AG10803 (cell line): ENCODE measurements around the gene IL17RE.
A peak's percentile ranks its signal among the peaks of the same experiment; 100 is the strongest.

ENCODE experiments used
- DNase-seq: peaks from one replicate; pipeline ENCODE4 v3.0.0; 2010; ENCODE audit warnings: low read depth
- H3K4me3 ChIP-seq: 2 replicates; pipeline ENCODE4 v1.5.1; 2011; ENCODE audit warnings: mild to moderate bottlenecking, low read length, control low read depth
- CTCF ChIP-seq: conservative IDR thresholded peaks from 2 replicates; pipeline ENCODE4 v1.5.1; 2011; ENCODE audit warnings: mild to moderate bottlenecking, low read length, control low read depth, inconsistent platforms

The IL17RE gene

GRCh38 chr3:9884555-9885165, 18.0 kb upstream of the IL17RE start:
- H3K4me3 ChIP-seq: no peak overlapping the region
- peak; percentile 77 for DNase-seq
- peak; percentile 10 for TF ChIP-seq CTCF

GRCh38 chr3:9886328-9886727, 16.3 kb upstream of the IL17RE start:
- no peak overlapping the region for H3K4me3 ChIP-seq
- no peak for DNase-seq
- TF ChIP-seq CTCF: no peak

- DNase-seq: no peak
- no peak overlapping the region for H3K4me3 ChIP-seq
- TF ChIP-seq CTCF: no peak
These were observed 15.2 kb upstream of the IL17RE start for GRCh38 chr3:9887480-9887879.

GRCh38 chr3:9888540-9888939, 14.1 kb upstream of the IL17RE start:
- DNase-seq: no peak

GRCh38 chr3:9889405-9889804, 13.2 kb upstream of the IL17RE start:
- no peak for TF ChIP-seq CTCF
- DNase-seq: no peak
- H3K4me3 ChIP-seq: no peak overlapping the region

More at GRCh38 chr3:9888540-9888939, 14.1 kb upstream of the IL17RE start:
- no peak for TF ChIP-seq CTCF
- H3K4me3 ChIP-seq: no peak overlapping the region

GRCh38 chr3:9890249-9891071, 12.2 kb upstream of the IL17RE start, which contains the start of gene JAGN1:
Gene JAGN1 (plus strand): TSS chr3:9890610. CDS start chr3:9890723, 113 bp downstream.
- DNase-seq: peak; percentile 85
- no peak for TF ChIP-seq CTCF
- H3K4me3 ChIP-seq: peak within 1 kb of the TSS; percentile 88

- TF ChIP-seq CTCF: no peak
- H3K4me3 ChIP-seq: peak overlapping the region; percentile 88
- no peak for DNase-seq
These were observed 11.5 kb upstream of the IL17RE start for GRCh38 chr3:9891072-9891622.
